NCI-H2081 (cell line): Measurements from ENCODE around the gene CDC73.
"Not testable (repeated sequence)": the region's sequence is repeated elsewhere in the genome, so short reads cannot be mapped to it uniquely, and the experiment has no call there.

ENCODE experiments used
- DNase-seq, 2 experiments: peaks; one replicate each; lab custom pipeline; 2025; lab: John Stamatoyannopoulos, UW

Gene CDC73

DNA sequence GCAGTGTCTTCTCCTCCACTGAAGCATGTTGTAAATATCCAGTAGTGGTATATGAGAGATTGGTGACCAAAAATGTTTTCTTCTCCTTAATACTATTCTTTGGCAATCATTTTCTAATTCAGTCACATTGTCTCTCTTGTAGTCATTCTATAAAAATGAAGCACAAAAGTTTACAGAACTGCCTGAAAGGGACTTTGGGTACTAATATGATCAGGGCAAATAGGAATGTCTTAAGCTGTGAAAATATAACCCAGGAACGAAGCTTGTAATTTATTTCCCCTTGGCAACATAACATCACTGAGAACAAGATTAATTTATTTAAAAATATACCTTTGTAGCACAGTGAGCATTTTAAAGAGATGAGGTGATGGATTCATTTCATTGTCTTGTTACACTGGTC lies 59.7 kb downstream of the CDC73 start:
- no peak for DNase-seq

DNA sequence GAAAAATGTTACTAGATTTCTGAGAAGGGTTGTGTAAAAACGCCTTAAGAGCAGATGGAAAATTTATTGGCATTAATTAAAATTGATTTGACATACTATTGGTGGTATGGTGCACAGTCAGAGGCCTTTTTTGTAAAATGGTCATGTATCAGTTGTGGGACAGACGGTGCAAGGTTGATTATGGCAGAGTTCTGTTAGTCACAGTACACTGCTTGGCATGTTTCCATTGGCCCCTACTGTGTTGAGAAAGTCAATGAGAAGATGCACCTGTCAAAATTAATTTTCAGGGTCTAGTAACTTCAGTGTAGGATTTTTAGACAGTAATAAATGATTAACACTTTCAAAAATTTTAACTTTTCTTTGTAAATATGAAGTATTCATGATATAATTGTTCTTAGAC lies 60.2 kb downstream of the CDC73 start:
- peak; percentile 24 to 53 for DNase-seq

DNA sequence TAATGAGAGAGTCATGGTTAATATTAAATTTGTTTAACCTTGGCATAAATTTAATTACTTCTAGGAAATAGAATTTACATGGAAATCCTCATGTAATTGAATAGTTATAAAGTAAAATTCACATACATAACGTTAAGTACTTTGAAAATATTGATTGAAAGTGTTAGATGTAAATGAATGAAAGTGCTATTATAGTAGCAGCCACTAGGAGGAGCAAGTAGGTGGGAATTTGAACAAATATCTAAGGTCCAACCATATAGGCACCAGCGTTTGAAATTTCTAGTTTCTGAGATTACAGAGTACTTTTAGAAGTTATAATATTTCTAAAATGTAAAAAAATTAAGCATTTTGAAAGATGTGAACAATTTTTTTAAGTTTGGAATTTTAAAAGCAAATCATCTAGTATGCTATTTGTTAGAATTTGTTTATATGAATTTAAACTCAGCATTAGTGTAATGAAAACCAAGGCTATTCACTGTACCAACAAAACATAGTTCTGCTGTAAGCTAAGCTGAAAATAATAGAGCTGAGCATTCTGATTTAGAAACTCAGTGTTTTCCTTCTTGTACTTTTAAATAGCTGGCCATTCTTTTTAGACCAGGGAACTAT lies 61.3 kb downstream of the CDC73 start:
- DNase-seq, result peak; percentile 74 to 82

DNA sequence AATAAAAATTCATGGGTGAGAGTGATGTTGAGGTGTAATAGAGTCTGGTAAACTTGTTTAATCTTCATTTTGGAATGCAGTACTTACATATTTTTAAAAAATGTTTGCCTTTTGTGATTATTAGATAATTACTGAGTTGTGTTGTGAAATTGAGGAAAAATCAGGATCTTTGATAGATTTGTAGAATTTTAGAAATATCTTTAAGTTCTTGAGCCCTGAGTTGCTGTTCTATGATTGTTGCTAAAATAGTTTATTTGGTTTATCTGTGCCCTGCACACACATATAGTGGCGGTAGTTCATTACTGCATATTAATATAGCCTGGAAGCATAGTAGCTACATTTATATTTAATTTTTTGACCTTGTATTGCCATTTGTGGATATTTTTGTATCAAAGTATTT lies 62.9 kb downstream of the CDC73 start:
- DNase-seq, result no peak

DNA sequence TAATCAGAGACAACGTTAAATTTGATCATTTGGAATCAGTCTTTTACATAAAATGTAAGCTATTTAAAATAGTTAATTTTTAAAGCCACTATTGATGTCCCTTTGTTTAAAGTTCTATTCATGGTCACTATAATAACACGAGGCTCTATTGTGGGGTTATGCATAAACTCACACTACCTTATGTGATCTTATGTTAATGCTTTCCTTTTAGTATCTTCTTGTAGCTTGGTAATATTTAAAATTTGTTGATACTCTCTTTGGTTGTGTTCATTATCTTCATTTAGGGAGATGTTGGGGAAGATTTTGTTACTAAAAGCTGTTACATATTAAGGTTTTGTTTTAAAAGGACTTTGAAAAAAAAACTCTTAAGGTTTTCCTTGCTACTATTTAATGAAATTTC lies 63.4 kb downstream of the CDC73 start:
- peak in 1 of 2 experiments; percentile 11 for DNase-seq

DNA sequence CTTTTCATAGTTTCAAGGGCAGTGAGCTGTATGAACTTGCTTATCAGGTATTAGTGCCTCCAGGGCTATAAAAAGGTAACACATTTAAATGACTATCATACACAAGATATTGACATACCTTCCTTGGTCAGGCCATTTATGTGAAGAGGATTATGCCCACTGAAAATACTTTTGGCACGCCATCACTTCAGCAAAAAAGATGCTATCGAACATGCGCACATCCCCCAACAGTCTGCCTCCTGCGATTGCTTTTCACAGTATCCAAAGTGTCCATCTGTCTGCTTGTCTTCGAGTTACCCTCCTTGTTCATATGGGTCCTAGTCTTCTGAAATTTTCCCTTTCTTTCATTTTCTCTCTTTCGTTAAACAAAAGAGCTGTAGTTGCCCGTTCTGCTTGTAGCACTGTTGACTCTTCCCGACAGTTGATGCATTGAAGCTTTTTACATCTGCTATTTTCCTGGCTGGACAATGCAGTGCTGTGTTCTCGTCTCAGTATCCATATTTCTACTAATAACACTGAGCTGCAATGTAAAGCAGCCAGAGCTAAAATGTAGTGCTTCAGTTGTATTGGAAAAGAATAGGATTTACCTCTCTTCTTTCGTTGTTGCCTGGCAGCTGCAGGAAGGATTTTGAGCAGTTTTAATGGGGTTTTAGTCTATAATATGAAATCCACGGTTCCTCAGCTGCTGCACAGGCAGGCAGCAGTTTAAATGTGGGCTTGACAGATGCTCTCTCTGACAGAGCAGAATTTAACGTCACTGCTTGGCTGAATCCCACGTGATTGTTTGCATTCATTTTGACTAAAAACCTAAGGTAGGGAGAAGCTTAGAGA lies 64.3 kb downstream of the CDC73 start, which contains the start of gene B3GALT2:
Gene B3GALT2, minus strand, starts transcription at position 713 of the 831 bp plus-strand sequence. CDS start 5,051 bp downstream, outside the sequence.
- DNase-seq, result peak; percentile 70 to 94

DNA sequence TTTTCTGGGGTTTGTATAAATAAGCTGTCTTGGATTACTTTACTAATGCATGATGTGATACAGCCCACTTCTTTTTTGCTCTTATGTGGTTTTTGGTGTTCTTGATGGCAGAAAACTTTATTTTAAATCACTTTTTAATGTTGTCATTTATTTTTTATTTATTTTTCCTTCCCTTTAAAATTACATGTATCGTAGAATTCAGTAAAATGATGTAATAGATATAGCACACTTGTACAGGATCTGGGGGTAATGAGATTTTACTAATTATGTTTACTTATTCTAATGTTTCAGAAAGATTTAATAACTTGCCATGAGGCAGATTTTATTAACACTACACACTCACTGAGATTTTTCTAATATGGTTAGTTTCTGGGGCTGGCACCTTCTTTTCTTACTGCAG lies 65.3 kb downstream of the CDC73 start:
- peak in 1 of 2 experiments; percentile 34 for DNase-seq

DNA sequence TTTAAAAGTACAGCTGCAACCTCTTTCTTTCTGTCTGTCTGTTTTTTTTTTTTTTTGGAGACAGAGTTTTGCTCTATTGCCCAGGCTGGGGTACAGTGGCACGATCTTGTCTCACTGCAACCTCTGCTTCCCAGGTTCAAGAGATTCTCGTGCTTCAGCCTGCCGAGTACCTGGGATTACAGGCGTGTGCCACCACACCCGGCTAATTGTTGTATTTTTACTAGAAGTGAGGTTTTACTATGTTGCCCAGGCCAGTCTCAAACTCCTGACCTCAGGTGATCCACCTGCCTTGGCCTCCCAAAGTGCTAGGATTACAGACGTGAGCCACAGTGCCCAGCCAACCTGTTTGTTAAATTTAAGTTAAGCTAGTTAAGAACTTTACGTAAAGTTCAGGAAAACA lies 67.1 kb downstream of the CDC73 start:
- not testable (repeated sequence) for DNase-seq

DNA sequence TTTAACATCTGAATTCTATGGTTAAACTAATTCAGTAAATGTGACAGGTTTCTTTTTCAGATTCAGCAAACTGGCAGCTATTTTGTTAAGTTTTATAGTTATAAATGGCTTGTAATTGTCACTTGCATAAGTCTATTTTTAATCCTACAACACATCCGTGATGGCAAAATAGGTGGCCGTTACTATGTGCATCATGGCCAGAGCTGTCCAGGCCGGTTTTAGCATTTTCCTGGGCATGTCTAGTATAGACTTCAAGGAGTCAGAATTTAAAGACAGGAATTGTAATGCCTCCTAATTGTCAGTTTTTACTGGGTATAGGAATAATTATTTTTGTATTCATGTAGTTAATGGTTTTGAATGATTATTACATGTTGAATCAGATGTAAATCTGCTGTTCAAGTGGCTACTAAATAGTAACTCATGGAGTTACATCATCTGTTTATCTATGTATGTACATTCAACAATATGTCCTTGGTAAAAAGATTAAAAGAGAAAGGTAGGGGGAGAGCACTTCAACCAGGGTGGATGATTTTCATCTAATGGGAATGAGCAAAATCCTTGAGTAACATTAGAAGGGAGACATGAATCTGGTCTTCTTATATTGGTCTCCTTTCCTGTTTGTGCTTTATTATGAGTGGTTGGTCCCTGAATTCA lies 67.7 kb downstream of the CDC73 start:
- DNase-seq, result no peak

DNA sequence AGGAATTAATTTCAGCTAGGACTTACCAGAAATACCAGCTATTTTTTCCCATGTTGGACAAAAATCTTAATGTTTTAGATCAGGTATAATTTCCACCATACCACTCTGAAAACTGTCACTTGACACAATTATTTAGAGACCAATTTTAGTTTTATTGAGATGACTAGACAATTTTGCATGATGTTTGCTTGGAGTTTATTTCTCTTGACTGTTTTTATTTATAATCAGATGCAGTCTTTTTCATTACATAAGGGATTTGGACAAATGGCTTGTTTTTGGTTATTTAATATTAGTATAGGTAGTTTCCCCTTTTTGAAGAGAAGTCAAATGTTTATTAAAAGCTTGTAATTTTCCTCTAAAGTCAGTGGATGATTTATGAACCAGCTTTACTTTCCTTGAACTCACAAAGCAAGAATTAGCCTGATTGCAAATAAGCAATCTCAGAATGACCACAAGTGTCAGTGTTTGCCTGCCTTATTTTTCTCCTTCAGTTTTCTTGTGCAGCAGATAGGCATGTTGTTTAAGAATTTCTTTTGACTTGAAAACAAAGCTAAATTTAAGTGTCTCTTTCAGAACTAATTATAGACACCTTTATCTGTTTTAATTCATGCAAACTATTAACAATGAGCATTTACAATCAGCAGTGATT lies 68.4 kb downstream of the CDC73 start:
- peak in 1 of 2 experiments; percentile 29 for DNase-seq

DNA sequence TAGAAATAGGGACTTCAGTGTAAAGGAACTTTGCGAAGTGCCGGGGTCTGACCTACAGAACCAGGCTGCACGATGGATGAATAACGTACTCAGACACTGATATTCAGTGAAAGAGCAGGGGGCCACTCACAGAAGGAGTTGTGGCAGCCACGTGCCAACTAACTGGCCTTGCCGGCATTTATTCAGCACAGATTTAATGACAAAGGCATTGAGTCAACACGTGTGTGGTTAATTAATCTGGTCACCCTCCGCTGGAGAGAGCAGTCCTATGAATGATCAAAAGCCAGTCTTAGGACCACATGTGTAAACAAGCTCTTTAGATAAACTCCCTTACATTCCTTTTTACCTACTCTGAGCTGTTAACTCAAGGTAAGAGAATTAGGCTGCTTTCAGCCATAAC lies 70.8 kb downstream of the CDC73 start:
- no peak for DNase-seq

DNA sequence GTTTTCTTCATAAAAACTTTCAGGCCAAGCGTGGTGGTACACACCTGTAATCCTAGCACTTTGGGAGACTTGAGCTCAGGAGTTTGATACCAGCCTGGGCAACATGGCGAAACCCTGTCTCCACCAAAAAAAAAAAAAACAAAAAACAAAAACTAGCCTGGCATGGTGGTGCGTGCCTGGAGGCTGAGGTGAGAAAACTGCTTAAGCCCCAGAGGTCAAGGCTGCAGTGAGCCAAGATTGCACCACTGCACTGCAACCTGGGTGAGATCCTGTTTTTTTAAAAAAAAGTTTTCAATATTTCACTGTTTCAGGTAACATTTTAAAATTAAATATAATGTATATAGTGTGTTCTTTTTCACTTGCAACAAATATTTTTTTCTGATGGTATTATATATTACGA lies 78.1 kb downstream of the CDC73 start:
- no peak for DNase-seq

DNA sequence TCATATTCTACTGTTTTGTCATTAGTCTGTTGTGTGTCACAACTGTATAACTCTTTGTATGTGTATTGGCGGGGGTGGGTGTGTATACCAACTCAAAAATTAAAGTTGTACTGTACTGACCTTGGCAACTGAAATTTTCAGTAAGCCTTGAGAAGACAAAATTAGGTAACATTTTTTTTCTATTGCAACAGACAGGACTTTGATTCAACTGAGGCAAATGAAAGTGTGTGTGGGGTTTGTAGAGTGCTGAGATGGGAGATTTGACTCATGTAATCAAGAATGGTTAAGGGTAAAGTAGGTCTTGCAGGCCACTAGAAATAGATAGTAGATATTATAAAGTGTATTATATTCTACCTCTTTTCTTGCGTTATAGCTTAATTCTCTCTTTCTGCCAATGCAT lies 79.2 kb downstream of the CDC73 start:
- no peak for DNase-seq

DNA sequence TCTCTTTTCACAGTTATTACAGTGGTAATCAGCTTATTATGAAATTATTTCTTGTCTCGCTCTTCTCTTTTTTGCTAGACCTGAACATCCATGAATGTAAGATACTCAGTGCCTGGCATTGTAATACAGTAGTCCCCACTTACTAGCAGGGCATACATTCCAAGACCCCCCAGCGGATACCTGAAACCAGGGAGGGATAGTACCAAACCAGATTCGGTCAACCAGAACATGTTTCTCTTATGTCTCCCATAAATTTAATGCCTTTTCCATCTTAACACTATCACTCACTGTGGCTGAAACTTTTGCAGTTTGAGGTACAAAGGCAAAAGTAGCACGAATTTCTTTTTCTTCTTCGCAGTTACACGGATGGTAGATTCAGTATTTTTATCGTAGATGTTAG lies 89.2 kb downstream of the CDC73 start:
- no peak for DNase-seq

DNA sequence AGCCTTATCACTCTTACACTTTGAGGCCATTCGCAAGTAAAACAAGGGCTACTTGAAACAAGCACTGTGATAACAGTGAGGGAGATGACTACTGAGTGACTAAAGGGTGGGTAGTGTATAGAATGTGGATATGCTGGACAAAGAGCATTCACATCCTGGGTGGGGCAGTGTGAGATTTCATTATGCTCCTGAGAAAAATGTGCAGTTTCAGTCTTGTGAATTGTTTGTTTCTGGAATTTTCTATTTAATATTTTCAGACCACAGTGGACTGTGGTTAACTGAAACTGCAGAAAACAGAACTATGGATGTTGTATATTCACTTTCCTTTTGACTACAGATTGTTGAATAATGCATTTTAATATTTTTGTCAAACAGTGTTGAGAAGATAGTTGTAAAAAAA lies 89.7 kb downstream of the CDC73 start:
- DNase-seq, result no peak

DNA sequence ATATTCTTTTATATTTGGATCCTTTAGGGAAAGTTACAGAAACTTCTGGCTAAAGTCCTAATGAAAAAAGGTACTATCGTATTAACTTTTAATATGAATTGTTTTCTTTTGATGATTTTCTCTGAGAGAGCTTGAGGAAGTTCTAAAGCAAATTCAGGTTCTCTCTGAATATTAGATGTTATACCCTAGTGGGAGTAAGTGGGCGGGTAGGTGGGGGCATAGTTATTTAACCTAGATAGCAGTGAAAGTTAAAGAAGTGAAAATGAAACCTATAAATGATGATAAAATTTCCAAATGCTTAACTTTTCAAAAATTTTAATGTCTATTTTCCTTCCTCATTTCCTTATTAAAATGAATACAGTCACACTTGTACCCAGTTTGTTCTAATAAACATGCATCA lies 90.8 kb downstream of the CDC73 start:
- no peak for DNase-seq

DNA sequence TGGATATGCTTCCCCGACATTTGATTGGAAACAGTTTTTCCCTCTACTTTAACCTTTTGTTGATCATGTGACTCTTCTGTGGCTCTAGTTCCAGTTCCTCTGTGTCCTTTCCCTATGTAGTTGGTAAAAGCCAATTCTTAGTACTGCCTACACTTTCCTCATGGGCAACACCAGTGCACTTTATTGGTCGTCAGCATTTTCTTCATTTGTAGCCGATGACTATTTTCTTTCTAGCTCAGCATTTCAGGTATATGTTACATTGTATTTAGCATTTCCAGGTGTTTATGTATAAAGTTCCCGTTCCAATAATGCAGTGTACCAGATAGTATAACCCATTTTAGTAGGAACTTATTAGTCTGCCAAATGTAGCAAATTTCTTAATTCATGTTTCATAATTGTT lies 92.2 kb downstream of the CDC73 start:
- DNase-seq, result no peak

DNA sequence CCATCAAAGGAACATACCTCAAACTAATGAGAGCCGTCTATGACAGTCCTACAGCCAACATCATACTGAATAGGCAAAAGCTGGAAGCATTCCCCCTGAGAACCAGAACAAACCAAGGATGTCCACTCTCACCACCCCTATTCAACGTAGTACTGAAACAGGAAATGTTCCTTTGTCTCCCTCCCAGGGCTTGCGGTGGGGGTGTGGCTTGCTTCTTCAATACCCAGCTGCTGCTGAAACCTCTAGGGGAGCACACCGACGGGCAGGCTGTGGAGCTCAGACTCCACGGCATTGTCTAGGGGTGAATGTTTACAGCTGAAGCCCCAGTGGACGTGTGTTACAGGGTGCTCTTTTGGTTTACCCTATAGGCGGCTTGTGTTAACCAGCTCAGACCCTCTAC lies 95.1 kb downstream of the CDC73 start:
- peak; percentile 15 to 58 for DNase-seq

DNA sequence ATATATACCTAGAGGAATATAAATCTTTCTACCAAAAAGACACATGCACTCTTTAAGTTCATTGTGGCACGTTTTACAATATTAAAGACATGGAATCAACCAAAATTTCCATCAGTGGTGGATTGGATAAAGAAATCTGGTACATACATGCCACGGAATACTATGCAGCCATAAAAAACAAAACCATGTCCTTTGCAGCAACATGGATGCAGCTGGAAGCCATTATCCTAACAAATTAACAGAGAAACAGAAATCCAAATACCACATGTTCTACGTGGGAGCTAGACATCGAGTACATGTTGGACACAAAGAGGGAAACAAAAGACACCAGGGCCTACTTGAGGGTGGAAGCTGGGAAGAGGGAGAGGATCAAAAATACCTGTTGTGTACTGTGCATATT lies 97.6 kb downstream of the CDC73 start:
- no peak for DNase-seq

DNA sequence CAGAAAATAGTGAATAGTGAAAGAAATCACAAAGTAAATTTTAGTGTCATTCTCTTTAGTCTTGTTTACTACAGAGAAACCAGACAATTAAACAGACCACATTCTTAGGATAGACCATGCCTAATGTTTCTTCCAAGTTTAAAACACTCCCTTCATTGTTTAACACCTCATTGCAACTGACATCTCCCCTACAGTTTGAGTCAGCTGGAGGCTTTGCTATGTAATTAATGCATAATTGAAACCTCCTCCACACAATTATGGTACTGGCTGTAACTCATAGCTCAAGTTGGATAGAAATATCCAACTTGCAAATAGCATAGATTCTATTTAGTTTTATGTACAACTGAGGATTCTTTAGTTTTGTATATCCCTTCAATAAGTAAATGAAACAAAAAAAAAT lies 99.8 kb downstream of the CDC73 start:
- peak in 1 of 2 experiments; percentile 48 for DNase-seq

DNA sequence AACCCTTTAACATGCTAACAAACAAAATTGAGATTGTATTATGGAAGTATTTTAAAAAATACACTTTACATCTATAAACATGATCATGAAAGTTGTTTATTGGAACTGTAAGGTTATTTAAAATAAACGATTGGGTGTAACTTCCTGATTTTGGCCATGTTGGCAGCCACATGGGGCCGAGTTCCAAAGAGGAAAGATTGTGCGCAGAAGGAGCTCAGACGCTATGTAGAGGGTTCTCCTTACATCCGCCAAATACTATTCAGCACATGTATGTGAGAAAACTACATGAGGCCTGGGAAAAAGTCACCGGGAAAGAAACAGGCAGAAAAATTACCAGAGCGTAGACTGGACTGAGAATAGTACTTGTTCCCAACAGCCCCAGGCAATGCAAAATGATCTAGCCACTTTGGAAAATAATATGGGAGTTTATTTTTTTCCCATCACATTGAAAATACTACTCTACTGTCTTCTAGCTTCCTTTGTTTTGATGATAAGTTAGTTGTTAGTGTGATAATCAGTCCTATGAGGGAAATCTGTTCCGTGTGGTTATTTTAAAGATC lies 100.3 kb downstream of the CDC73 start:
- peak in 1 of 2 experiments; percentile 10 for DNase-seq

DNA sequence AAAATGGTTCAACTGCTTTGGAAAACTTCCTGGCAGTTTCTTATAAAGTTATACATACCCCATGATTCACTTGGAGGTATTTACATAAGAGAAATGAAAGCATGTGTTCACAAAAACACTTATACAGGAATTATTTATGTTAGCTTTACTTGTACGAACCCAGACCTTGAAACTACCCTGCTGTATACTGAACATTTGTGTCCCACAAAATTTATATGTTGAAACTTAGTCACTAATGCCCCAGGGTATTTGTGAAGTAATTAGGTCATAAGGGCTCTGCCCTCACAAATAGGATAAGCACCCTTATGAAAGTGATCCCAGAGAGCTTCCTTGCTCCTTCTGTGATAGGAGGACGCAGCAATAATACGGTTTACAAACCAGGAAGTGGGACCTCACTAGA lies 107.3 kb downstream of the CDC73 start:
- no peak for DNase-seq
